ENCODE measurements around the gene BDH1. TPM values are rescaled to one million over a fixed set of nuclear protein-coding genes. Genes with fewer than 3 reads are reported as not detected.

The BDH1 gene
- polyA plus RNA-seq, 1 of the 3 experiments (the other 2 are of a cell fraction) = 19.8 TPM

- Histone ChIP-seq H3K27me3 (ENCODE audit: insufficient read depth) (no peaks in the 10 kb centered on the region), H3K36me3 (replicated peaks in 1 of 2; ENCODE audit: control insufficient read depth in 1 of 2, insufficient read depth in 2 of 2, low read length in 1 of 2) (no peaks in the 10 kb centered on the region), H3F3A (replicated peaks; ENCODE audit: insufficient read depth) (no peaks in the 10 kb centered on the region), H3K4me3 (ENCODE audit: low read depth in 2 of 2, low read length in 1 of 2) (no peak overlapping the region), H3K27ac (ENCODE audit: low read depth in 2 of 2, low read length in 1 of 2) (no peak overlapping the region), H3K4me2 (no peak overlapping the region), H3K9me3 (no peaks in the 10 kb centered on the region), H3K79me2 (ENCODE audit: insufficient read depth) (no peaks in the 10 kb centered on the region), H3K9me2 (no peaks in the 10 kb centered on the region), H4K20me1 (ENCODE audit: insufficient read depth) (no peaks in the 10 kb centered on the region), H3K9ac (no peak overlapping the region), H2AFZ (ENCODE audit: low read depth) (no peak overlapping the region), H3K4me1 (ENCODE audit: control insufficient read depth in 1 of 2, insufficient read depth in 2 of 2, low read depth in 1 of 2, low read length in 1 of 2) (peaks cover 11 to 15% of the 10 kb centered on the region in 2 experiments; a peak in 3 of 4 replicates)
- ChIA-PET CTCF (interaction anchor here (0.9 kb wide), 1 partner anchor 219 kb away, joined by 3 read pairs; no protein-coding TSS in a partner anchor), POLR2A (no interaction called here)
- TF ChIP-seq TAF1 (IDR thresholded peaks at IDR 0.05; ENCODE audit: borderline replicate concordance, low read depth, low read length) (no peak), GABPA (IDR thresholded peaks at IDR 0.05; ENCODE audit: low read depth) (no peak), EP300 (IDR thresholded peaks at IDR 0.05; ENCODE audit: borderline replicate concordance in 1 of 2, low read depth in 1 of 2, low read length in 1 of 2) (no peak), PBX3 (IDR thresholded peaks at IDR 0.05) (no peak), NFIC (IDR thresholded peaks at IDR 0.05; ENCODE audit: borderline replicate concordance) (no peak), FOXJ3 (CRISPR knock-in tag; IDR thresholded peaks at IDR 0.05) (no peak), CTCF (IDR thresholded peaks at IDR 0.05) (no peak), MAX (IDR thresholded peaks at IDR 0.05; ENCODE audit: low read depth) (no peak), SMC3 (IDR thresholded peaks at IDR 0.05; ENCODE audit: low read depth, low read length) (no peak), JUND (IDR thresholded peaks at IDR 0.05) (no peak), IRF3 (IDR thresholded peaks at IDR 0.05; ENCODE audit: low read depth, low read length) (no peak), CHD2 (IDR thresholded peaks at IDR 0.05; ENCODE audit: low read length, partially characterized antibody) (no peak), REST (IDR thresholded peaks at IDR 0.05; ENCODE audit: low read depth, low read length) (no peak)
- no peak for DNase-seq
- WGBS (ENCODE audit: low lambda C conversion rate) = 90% methylated on average over 3 of the region's 3 CpGs
Measured at GRCh38 chr3:197475514-197475913, 80.3 kb downstream of the BDH1 start.

All from SK-N-SH (cell line).